A673 (cell line): ENCODE results near the gene GRIN2A. TPM values are rescaled to one million over a fixed set of nuclear protein-coding genes. Genes with fewer than 3 reads are reported as not detected.

Source experiments
- BruUV-seq: library from RNA; stranded (reverse); fragments of 400-500 nt; replicated peaks from 2 replicates; lab custom pipeline; 2021; lab: Mats Ljungman, UMichigan
- CTCF ChIA-PET: fragments of 300-600 bp; sonication (Branson Sonifier 250); formaldehyde crosslinking; loops from one replicate; lab custom pipeline; 2022; ENCODE audit warnings: antibody characterized with exemption; lab: Charles Lee
- POLR2A ChIA-PET: fragments of 300-600 bp; sonication (Branson Sonifier 250); formaldehyde crosslinking; loops from one replicate; lab custom pipeline; 2022; ENCODE audit warnings: antibody characterized with exemption; ENCODE audit not compliant: low non-redundant PET; lab: Charles Lee
- DNase-seq: peaks from one replicate; pipeline ENCODE4 v3.0.0-alpha.2; 2015; ENCODE audit warnings: low spot score
- H3K27ac ChIP-seq: fragments of 200-600 bp; sonication (generic); 2 replicates; pipeline ENCODE4 v1.5.1; 2016; ENCODE audit warnings: mixed run types, low read depth, mild to moderate bottlenecking, mixed read lengths, antibody characterized with exemption, low read length; ENCODE audit not compliant: poor library complexity, severe bottlenecking
- H3K27me3 ChIP-seq: fragments of 200-600 bp; sonication (generic); replicated peaks from 2 replicates; pipeline ENCODE4 v1.6.1; 2017; ENCODE audit warnings: mixed run types, low read depth, mild to moderate bottlenecking, mixed read lengths, antibody characterized with exemption, low read length; ENCODE audit not compliant: insufficient read depth, poor library complexity
- H3K36me3 ChIP-seq: fragments of 200-600 bp; sonication (generic); 2 replicates; pipeline ENCODE4 v1.6.1; 2016; ENCODE audit warnings: mixed run types, mild to moderate bottlenecking, mixed read lengths, antibody characterized with exemption, low read length; ENCODE audit not compliant: insufficient read depth, poor library complexity, severe bottlenecking
- H3K4me1 ChIP-seq: fragments of 200-600 bp; sonication (generic); 2 replicates; pipeline ENCODE4 v1.6.1; 2017; ENCODE audit warnings: mixed run types, mild to moderate bottlenecking, mixed read lengths, antibody characterized with exemption, low read length; ENCODE audit not compliant: insufficient read depth, poor library complexity, severe bottlenecking
- H3K4me3 ChIP-seq: fragments of 200-600 bp; sonication (generic); 2 replicates; pipeline ENCODE4 v1.5.1; 2016; ENCODE audit warnings: low read depth, mixed run types, mild to moderate bottlenecking, mixed read lengths, low read length; ENCODE audit not compliant: poor library complexity, severe bottlenecking
- H3K9me3 ChIP-seq: fragments of 200-600 bp; sonication (generic); 2 replicates; pipeline ENCODE4 v1.6.1; 2016; ENCODE audit warnings: mixed run types, low read depth, mild to moderate bottlenecking, mixed read lengths, antibody characterized with exemption, low read length; ENCODE audit not compliant: poor library complexity, severe bottlenecking
- EZH2 ChIP-seq: fragments of 200-600 bp; sonication (generic); IDR thresholded peaks from 2 replicates; pipeline ENCODE4 v1.6.1; 2017; ENCODE audit warnings: borderline replicate concordance, low read depth, mild to moderate bottlenecking, mixed read lengths, antibody characterized with exemption, low read length; ENCODE audit not compliant: poor library complexity, severe bottlenecking
- intact Hi-C: fragments of 100-400 bp; cut with micrococcal nuclease; formaldehyde crosslinking; loops from one replicate; pipeline ENCODE4 v1.10.0; 2022; ENCODE audit not compliant: unreplicated experiment
- total RNA-seq: library from RNA; stranded (reverse); gene quantifications from 2 replicates; pipeline ENCODE4 v1.2.3, GENCODE V29; 2021
- TF ChIP-seq, protein P1 (sequence below): fragments of 300-800, 200-600 bp; sonication (generic); conservative IDR thresholded peaks from 2 replicates; pipeline ENCODE4 v1.5.1; 2017; ENCODE audit warnings: low read depth, mild to moderate bottlenecking, antibody characterized with exemption, low read length, moderate library complexity, mixed read lengths

The GRIN2A gene
- total RNA-seq, 1 experiment from 2014 or later, result 1.2 TPM

DNA sequence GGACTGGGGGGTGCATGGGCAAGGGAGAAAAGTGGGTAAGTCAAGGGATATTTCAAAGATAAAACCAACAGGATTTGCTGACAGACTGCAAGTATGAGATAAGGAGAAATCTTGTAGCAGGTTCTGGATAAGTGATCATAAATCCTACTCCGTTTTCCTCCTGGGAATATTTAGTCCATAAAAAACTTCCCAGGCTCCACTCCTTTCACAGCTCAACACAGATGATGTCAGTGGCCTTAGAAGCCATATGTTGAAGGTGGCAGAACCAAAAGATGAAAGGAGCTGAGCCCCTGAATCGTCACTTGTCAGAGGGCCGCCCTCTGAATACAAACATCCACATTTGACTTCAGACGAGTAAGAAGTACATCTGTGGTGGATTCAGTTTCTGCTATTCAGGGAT lies 71.7 kb downstream of the GRIN2A start:
- CTCF ChIA-PET, result no interaction called here
- H3K4me1 ChIP-seq, result no peaks in the 10 kb centered on the region

DNA sequence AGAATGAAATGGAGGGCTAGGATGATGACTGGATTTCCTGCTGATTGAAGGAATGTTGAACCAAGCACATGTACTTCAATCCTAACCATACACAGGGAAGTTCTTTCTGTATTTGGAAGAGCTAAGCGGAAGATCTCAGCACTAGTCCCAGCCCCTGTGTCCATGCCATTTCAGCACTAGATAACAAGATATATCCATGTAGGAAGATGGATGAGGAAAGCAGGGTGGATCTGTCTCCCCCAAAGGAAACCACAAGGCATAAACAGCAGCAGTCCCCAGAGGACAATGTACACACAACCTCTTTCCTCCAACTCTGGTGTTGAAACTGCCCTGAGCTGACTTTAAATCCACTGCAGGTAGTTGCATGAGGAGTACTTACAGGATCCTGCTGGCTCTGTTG lies 75.1 kb downstream of the GRIN2A start:
- H3K27ac ChIP-seq, result no peak overlapping the region
- DNase-seq, result no peak
- no peaks in the 10 kb centered on the region for H3K27me3 ChIP-seq
- ChIA-PET CTCF (no interaction called here), POLR2A (no interaction called here)
- H3K4me1 ChIP-seq, result no peaks in the 10 kb centered on the region
- TF ChIP-seq, protein P1, sequence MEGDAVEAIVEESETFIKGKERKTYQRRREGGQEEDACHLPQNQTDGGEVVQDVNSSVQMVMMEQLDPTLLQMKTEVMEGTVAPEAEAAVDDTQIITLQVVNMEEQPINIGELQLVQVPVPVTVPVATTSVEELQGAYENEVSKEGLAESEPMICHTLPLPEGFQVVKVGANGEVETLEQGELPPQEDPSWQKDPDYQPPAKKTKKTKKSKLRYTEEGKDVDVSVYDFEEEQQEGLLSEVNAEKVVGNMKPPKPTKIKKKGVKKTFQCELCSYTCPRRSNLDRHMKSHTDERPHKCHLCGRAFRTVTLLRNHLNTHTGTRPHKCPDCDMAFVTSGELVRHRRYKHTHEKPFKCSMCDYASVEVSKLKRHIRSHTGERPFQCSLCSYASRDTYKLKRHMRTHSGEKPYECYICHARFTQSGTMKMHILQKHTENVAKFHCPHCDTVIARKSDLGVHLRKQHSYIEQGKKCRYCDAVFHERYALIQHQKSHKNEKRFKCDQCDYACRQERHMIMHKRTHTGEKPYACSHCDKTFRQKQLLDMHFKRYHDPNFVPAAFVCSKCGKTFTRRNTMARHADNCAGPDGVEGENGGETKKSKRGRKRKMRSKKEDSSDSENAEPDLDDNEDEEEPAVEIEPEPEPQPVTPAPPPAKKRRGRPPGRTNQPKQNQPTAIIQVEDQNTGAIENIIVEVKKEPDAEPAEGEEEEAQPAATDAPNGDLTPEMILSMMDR, result no peak
- H3K36me3 ChIP-seq, result no peaks in the 10 kb centered on the region
- no peak overlapping the region for H3K4me3 ChIP-seq
- no peaks in the 10 kb centered on the region for H3K9me3 ChIP-seq
- BruUV-seq, result no TSS peak
- intact Hi-C loops, result no loop called here

More for the DNA sequence above, 71.7 kb downstream of the GRIN2A start:
- no peak for DNase-seq
- H3K27me3 ChIP-seq, result no peaks in the 10 kb centered on the region
- no peaks in the 10 kb centered on the region for H3K9me3 ChIP-seq
- no peak overlapping the region for H3K27ac ChIP-seq
- no TSS peak for BruUV-seq
- intact Hi-C loops, result no loop called here
- no peak for TF ChIP-seq EZH2
- TF ChIP-seq, protein P1, result no peak
- POLR2A ChIA-PET, result no interaction called here
- no peak overlapping the region for H3K4me3 ChIP-seq
- no peaks in the 10 kb centered on the region for H3K36me3 ChIP-seq

DNA sequence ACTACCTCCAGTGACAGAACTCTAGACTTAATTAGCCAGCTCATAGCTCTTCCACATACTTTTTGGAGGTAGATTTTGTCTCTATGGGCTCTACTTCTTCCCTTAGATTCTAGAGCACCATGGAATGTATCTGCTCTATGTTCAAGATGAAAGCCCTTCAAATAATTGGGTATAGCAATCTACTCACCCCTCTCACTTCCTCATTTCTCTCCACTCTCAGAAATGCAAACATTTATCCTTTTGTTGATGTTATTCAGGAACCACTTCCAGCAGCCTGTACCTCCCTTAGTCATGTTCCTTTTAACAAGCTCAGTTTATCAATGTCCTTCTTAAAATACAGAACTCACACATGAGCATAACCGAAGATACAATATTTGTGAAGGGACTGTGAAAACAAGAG lies 78.5 kb downstream of the GRIN2A start:
- no peaks in the 10 kb centered on the region for H3K27me3 ChIP-seq
- ChIA-PET CTCF (no interaction called here), POLR2A (no interaction called here)
- no peak overlapping the region for H3K4me3 ChIP-seq
- intact Hi-C loops, result no loop called here
- no peak overlapping the region for H3K27ac ChIP-seq
- TF ChIP-seq EZH2, result no peak
- TF ChIP-seq, protein P1, result no peak
- BruUV-seq, result no TSS peak
- H3K9me3 ChIP-seq, result no peaks in the 10 kb centered on the region
- no peak for DNase-seq
- no peaks in the 10 kb centered on the region for H3K4me1 ChIP-seq
- no peaks in the 10 kb centered on the region for H3K36me3 ChIP-seq
